OCI-LY7 (cell line): ENCODE data around the gene ALAD.
"Not testable (repeated sequence)": the region's sequence is repeated elsewhere in the genome, so short reads cannot be mapped to it uniquely, and the experiment has no call there.

ENCODE experiments used
- CTCF ChIP-seq: fragments of 200-600 bp; sonication (generic); conservative IDR thresholded peaks from 2 replicates; pipeline ENCODE4 v1.5.1; 2014; ENCODE audit warnings: mild to moderate bottlenecking, antibody characterized with exemption, low read length, moderate library complexity, mixed read lengths
- EZH2phosphoT487 ChIP-seq: fragments of 200-600 bp; sonication (generic); IDR thresholded peaks from 2 replicates; pipeline ENCODE4 v1.6.1; 2018; ENCODE audit warnings: low read depth, borderline replicate concordance, mild to moderate bottlenecking, mixed run types, antibody characterized with exemption, low read length, moderate library complexity, mixed read lengths

GRCh38 chr9:113365652-113366051 lies 35.4 kb downstream of the ALAD start:
- not testable (repeated sequence) for TF ChIP-seq CTCF, EZH2phosphoT487
